H1 (cell line): ENCODE data around the gene PIM1. TPM values are rescaled to one million over a fixed set of nuclear protein-coding genes. Genes with fewer than 3 reads are reported as not detected.

Experiments used
- CHD7 ChIP-seq: fragments of 300-600 bp; sonication (generic); IDR thresholded peaks from 2 replicates; pipeline ENCODE4 v1.7.1; 2012; ENCODE audit warnings: low read length, moderate library complexity, mild to moderate bottlenecking, inconsistent platforms; ENCODE audit not compliant: insufficient replicate concordance
- TAF7 ChIP-seq: optimal IDR thresholded peaks from 2 replicates; pipeline ENCODE3; 2011; ENCODE audit warnings: low read depth, mild to moderate bottlenecking, inconsistent platforms, low read length, moderate library complexity, borderline replicate concordance
- polyA plus RNA-seq, 7 experiments: library from polyadenylated mRNA; depleted of rRNA in 3 of 7; stranded (reverse) in 5 of 7; unstranded in 2 of 7; fragments of >200 nt in 5 of 7; fragments of 200-250 nt in 2 of 7; gene quantifications; 1 replicate in 5 of 7; 2 replicates in 1 of 7; 4 replicates in 1 of 7; pipeline versions ENCODE4 v1.2.1 to v1.2.3, GENCODE V29; 2011 to 2013; ENCODE audit warnings: missing spikeins in 2 of 7, mixed read lengths in 2 of 7
- total RNA-seq: library from RNA; stranded (reverse); fragmentation: NEBNext Ultra II Directional; extraction: Animal tissue kit (Norgen Biotek cat#: 25700); gene quantifications from 2 replicates; pipeline ENCODE4 v1.2.1, GENCODE V29; 2021

The PIM1 gene
- total and polyA plus RNA-seq, 2 of the 8 experiments (the other 6 are each of a cell fraction or from before 2014, with no cell fraction given) = 25.5 to 94.9 TPM

GRCh38 chr6:37136821-37137200 is 33.1 kb upstream of the PIM1 start (continued):
- peak; percentile 12 for TF ChIP-seq CHD7
- peak; percentile 10 for TF ChIP-seq TAF7
